H4 (cell line): ENCODE results near the gene BCR. TPM values are rescaled to one million over a fixed set of nuclear protein-coding genes. Genes with fewer than 3 reads are reported as not detected.

ENCODE experiments used
- DNase-seq: peaks from one replicate; pipeline ENCODE4 v3.0.0-alpha.2; 2015; ENCODE audit warnings: low spot score
- total RNA-seq: library from RNA; depleted of rRNA; stranded (reverse); fragments of >200 nt; shearing (Covaris generic); gene quantifications from 2 replicates; pipeline ENCODE4 v1.2.3, GENCODE V29; 2014

Gene BCR
- total RNA-seq, 1 experiment from 2014 or later = 10.1 TPM

- DNase-seq = peak; percentile 31
Observed at GRCh38 chr22:23216461-23217170, 36.3 kb downstream of the BCR start.

DNA sequence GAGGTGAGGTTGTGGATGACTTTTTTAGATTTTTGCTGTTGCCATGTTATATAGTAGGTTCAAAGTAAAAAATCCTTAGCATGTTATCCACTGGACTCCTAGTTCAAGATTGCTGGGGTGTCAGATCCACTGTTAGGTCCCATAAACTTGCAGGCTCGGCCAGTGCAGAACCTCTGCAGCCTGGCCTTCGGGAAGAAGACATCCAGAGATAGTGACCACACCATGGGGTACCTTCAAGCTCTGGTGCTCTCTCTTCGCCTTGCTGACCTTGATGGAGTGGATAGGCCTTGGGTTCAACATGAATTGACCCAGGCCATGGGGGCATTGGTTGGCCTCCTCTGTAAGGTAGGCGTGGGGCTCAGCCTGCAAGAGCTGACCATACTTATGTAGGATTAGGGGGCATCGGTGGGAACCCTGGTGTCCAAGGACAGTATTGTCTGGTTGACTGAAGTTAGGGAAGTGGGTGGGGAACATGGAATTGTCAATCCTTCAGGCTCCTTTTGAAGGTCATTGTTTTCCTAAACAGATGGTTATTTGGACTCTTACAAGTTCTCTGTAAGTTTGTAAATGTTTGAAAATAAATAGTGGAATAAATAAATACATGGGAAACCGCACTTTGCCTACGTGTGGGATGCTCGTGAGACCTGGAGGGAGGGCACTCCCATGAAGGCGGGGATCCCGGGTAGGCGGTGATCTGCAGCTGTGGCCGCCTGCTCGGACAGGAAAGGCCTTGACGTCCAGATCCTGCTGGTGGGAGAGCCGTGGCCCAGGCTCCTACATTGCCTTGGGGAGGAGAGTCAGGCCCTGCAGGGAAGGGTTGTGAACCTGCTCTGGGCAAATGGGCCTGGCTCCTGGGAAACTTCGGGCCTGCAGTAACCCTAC lies 37.1 kb downstream of the BCR start:
- no peak for DNase-seq

- DNase-seq = no peak
Observed at GRCh38 chr22:23218053-23218866, 38.0 kb downstream of the BCR start.

DNA sequence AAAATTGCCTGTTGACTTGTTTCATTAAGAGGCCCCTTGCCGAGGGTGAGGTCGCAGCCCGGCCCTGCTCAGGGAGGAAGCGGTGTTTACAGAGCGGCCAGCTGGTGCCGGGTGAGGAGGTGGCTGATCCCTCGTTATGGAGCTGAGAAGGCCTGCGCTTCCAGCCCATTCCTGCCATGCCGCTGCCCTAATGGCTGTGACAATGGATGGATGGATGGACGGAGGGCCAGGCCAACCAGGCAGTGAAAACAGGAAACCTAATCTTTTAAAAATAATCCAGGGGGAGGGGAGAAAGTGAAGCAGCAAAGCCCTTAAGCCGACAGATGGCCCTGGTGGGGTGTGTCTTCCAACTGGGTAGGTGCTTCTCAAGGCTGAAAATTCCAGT lies 38.5 kb downstream of the BCR start:
- peak; percentile 81 for DNase-seq

- no peak for DNase-seq
Observed at GRCh38 chr22:23219317-23219716, 39.0 kb downstream of the BCR start.

GRCh38 chr22:23219822-23220484 lies 39.6 kb downstream of the BCR start:
- DNase-seq = peak; percentile 37

DNA sequence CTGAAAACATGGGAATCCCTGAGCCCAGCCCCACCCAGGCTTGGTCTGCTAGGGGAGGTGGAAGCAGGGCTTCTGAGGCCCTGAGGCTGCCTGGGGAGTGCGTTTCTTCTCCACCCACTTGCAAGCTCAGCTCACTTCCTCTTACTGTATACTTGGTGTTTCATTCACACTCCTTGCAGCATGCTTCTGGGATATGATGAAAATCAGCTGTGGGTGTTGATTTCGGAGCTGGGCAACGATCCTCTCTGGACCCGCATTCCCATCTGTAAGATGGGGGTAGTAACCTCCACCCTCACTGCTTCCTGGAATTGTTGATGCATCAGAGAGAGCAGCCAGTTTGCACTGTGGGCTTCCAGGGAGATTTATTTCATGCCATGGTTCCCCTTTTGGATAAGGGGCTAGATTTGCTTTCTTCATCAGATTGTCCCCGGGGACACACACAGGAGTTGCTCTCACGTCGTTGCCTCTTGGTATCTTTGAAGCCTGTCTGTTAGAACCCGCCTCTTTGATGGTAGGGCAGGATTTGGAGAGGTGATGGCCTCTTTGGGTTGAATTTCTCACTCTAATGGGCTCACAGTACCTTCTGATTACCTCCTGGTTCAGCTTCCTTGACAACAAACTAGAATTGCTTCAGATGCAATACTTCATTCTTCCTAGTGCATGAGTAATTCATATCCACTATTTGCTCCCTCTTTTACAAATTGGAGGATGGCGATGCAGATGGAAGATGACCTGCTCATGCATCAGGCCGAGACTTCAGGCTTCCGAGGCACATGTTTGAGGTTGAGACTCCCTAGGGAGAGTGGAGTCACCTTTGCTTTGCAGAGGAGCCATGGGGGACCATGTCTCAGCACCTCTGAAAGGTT lies 40.4 kb downstream of the BCR start:
- DNase-seq = no peak

- no peak for DNase-seq
Observed at GRCh38 chr22:23221351-23221804, 41.1 kb downstream of the BCR start.

GRCh38 chr22:23222033-23222792 lies 41.9 kb downstream of the BCR start:
- DNase-seq = no peak

DNA sequence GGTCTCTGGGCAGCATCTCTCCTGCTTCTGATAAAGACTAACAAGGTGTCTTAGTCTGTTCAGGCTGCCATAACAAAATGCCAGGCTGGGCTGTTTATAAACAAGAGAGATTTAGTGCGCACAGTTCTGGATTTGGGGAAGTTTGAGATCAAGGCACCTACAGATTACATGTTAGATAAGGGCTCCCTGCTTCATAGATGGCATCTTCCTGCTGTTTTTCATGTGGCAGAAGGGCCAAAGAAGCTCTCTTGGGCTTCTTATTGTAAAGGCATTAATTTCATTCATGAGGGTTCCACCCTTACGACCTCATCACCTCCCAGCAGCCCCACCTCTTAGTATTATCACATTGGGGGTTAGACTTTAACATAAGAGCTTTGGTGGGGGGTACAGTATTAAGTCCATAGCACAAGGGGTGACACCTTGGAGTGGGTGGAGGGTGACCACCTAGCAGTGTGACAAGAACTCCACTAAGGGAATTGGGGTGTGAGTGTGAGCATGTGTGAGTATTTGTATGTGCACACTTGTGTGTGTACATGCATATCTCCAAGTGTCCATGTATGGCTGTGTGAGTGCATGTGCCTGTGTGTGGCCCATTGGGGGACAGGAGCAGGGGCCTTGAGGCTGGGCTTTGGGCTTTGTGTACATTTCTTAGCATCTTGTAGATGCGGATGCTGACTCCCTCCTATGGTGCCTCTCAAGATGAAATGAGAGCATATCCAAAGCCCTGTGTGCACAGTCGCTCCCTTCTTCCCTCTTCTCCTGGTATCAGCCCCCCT lies 42.7 kb downstream of the BCR start:
- no peak for DNase-seq

DNA sequence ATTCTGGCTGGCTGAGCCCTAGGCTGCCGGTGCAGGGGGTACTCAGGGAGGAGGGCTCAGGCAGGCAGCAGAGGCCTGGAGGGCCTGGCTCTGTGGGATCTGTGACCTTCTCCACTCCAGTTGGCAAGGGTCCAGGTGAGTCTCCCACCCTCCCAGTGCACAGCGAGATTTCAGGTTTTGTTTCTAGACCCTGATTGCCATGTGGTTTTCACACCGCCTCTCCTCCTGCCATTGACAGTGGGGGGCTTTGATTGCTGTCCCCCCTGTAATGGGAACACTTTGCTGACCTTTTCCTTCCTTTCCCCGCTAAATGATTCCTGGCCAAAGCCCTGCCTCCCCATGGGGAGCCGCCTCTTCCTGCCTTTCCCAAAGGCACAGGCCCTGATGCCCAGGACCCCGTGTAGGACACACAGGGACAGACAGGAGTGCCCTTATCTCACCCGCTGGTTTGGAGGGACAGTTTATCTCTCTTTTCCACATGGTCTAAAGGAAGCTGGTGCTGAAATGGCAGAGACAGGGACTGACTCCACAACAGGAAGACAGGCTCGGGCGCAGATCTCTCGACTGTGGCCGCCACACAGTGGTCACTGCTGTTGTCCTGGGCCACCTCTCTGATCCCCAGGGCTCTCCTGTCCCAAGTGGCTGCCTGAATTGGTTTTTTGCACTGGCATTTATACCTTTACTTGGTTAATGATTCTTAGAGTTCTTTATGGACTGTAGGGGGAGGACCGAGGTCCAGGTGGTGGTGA lies 43.4 kb downstream of the BCR start:
- no peak for DNase-seq

DNA sequence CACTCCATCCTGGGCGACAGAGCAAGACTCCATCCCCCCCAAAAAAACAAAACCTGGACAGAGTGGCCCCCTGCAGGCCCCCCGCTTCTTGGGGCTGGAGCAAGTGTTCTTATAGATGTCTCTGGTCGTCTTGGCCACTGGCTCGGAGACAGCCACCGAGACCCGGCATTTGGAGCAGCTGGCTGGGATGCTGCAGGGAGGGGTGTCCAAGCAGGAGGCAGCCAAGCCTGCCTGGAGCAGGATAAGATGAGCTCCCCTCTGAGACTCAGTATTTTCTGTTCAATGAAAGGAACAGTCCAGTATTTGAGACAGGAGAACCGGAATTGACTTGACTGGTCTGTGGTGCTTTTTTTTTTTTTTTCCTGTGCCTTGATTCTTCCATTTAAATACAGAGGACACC lies 44.5 kb downstream of the BCR start:
- no peak for DNase-seq

GRCh38 chr22:23225337-23225723 lies 45.0 kb downstream of the BCR start:
- no peak for DNase-seq

- DNase-seq = peak; percentile 38
Observed at GRCh38 chr22:23225724-23226496, 45.6 kb downstream of the BCR start.

GRCh38 chr22:23226497-23226850 lies 46.2 kb downstream of the BCR start:
- DNase-seq = no peak

- no peak for DNase-seq
Observed at GRCh38 chr22:23227380-23227779, 47.1 kb downstream of the BCR start.

DNA sequence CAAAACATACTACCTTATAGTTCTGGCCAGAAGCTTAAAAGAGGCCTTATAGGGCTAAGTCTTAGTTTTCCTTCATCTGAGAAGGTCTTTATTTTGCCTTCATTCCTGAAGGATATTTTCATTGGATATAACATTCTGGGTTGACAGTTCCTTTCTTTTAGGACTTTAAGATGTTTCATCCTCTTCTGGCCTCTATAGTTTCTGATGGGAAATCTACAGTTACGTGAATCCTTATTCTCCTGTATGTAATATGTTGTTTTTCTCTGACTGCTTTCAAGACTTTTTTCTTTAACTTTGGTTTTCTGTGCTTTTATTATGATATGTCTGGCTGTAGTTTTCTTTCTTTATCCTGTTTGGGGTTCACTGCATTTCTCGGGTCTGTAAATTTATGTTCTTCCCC lies 48.2 kb downstream of the BCR start:
- no peak for DNase-seq

- no peak for DNase-seq
Observed at GRCh38 chr22:23229646-23230045, 49.3 kb downstream of the BCR start.
